Measurements from ENCODE around the gene RGS7. TPM values are rescaled to one million over a fixed set of nuclear protein-coding genes. Genes with fewer than 3 reads are reported as not detected.

RGS7 gene
- total RNA-seq, 1 experiment from 2014 or later, result 1.5 TPM

- no peak for TF ChIP-seq CTCF (conservative IDR thresholded peaks at IDR 0.05)
- H3K23ac ChIP-seq (ENCODE audit: insufficient read length, low read depth, low read length), result no peak overlapping the region
- no peak overlapping the region for H4K5ac ChIP-seq (ENCODE audit: insufficient read length, low read depth, low read length)
- no peak overlapping the region for H2AFZ ChIP-seq (ENCODE audit: low read length)
- WGBS (ENCODE audit: extremely low coverage, insufficient read length, low lambda C conversion rate), result no CpG with 5 or more reads among the region's 6 CpGs
- H3K79me2 ChIP-seq (ENCODE audit: insufficient read depth, low read length), result no peaks in the 10 kb centered on the region
- no peaks in the 10 kb centered on the region for H3K9me3 ChIP-seq (ENCODE audit: control insufficient read depth, low read depth, low read length)
- H2AK5ac ChIP-seq (ENCODE audit: insufficient read length, low read length), result no peak overlapping the region
- no peak overlapping the region for H3K18ac ChIP-seq (ENCODE audit: insufficient read length, low read depth, low read length)
- H3K27me3 ChIP-seq (ENCODE audit: insufficient read depth, low read length), result no peaks in the 10 kb centered on the region
- no peak overlapping the region for H4K91ac ChIP-seq (ENCODE audit: insufficient read length, low read depth, low read length)
- H3K14ac ChIP-seq (ENCODE audit: insufficient read depth, low read length), result no peak overlapping the region
- Mint-ChIP-seq H3K36me3 (ENCODE audit: insufficient read depth in 1 of 3, low read depth in 3 of 3) (no peaks in the 10 kb centered on the region), H3K27ac (no peak overlapping the region), H3K9me3 (no peaks in the 10 kb centered on the region; a peak in 1 of 5 replicates), H3K4me1 (peaks cover 12 to 18% of the 10 kb centered on the region in 2 experiments), H3K27me3 (ENCODE audit: low read depth) (no peaks in the 10 kb centered on the region), H3K4me3 (no peak overlapping the region)
- no peak overlapping the region for H3K4me2 ChIP-seq (ENCODE audit: insufficient read depth, insufficient read length, low read length)
- H2BK12ac ChIP-seq (ENCODE audit: insufficient read length, low read depth, low read length), result no peak overlapping the region
- no peak overlapping the region for H3K27ac ChIP-seq (ENCODE audit: insufficient read length, low read depth, low read length)
- no peak overlapping the region for H3K56ac ChIP-seq (ENCODE audit: insufficient read length, low read depth, low read length)
- no peak overlapping the region for H3K4ac ChIP-seq (ENCODE audit: low read depth, low read length)
- no peaks in the 10 kb centered on the region for H3K23me2 ChIP-seq (ENCODE audit: insufficient read length, low read depth, low read length, poor library complexity, severe bottlenecking)
- H4K8ac ChIP-seq (replicated peaks; ENCODE audit: insufficient read length, low read depth, low read length), result no peak overlapping the region
- H2BK5ac ChIP-seq (ENCODE audit: insufficient read length, low read length), result no peak overlapping the region
- no peaks in the 10 kb centered on the region for H3K79me1 ChIP-seq (ENCODE audit: insufficient read depth, low read depth, low read length, poor library complexity, severe bottlenecking)
- no peak overlapping the region for H3K9ac ChIP-seq (ENCODE audit: extremely low read depth, insufficient read length, low read length)
- no peak overlapping the region for H3T11ph ChIP-seq (ENCODE audit: low read length)
- DNase-seq, result no peak
- no peak overlapping the region for H2BK120ac ChIP-seq (ENCODE audit: low read depth, low read length, poor library complexity, severe bottlenecking)
- H4K20me1 ChIP-seq (ENCODE audit: control insufficient read depth, insufficient read depth, insufficient read length), result no peaks in the 10 kb centered on the region
- H3K4me1 ChIP-seq (ENCODE audit: insufficient read depth, low read length), result peaks cover 3% of the 10 kb centered on the region
- no peak overlapping the region for H2BK20ac ChIP-seq (ENCODE audit: low read depth, low read length, poor library complexity, severe bottlenecking)
- no peak overlapping the region for H2BK15ac ChIP-seq (ENCODE audit: low read depth, low read length)
Measured at GRCh38 chr1:241212628-241213027, 144.4 kb downstream of the RGS7 start.
